HepG2 (cell line): ENCODE results near the gene TSSK2. TPM values are rescaled to one million over a fixed set of nuclear protein-coding genes. Genes with fewer than 3 reads are reported as not detected.

Experiments used
- ATAC-seq: fragments of 200-7000 bp; cut with Tn5 transposase; 3 replicates; pipeline ENCODE4 v1.9.1; 2020; ENCODE audit warnings: mild to moderate bottlenecking, moderate library complexity
- BruUV-seq: library from RNA; stranded (reverse); fragments of 400-500 nt; replicated peaks from 2 replicates; lab custom pipeline; 2021; lab: Mats Ljungman, UMichigan
- CTCF ChIA-PET: fragments of 300-600 bp; formaldehyde crosslinking; extraction: SDS; loops from one replicate; lab custom pipeline; 2021; ENCODE audit warnings: low total read pairs, inconsistent platforms, low intra/inter-chr PET ratio; lab: Yijun Ruan, JAX
- POLR2A ChIA-PET: fragments of 350-600 bp; sonication (Branson Sonifier 250); formaldehyde crosslinking; loops from one replicate; lab custom pipeline; 2020; ENCODE audit warnings: antibody characterized with exemption, inconsistent platforms; lab: Yijun Ruan, JAX
- DNase-seq: peaks from one replicate; pipeline ENCODE4 v3.0.0-alpha.2; 2015; ENCODE audit warnings: low spot score
- FAIRE-seq: peaks from 3 replicates; lab custom pipeline; 2011; peaks lifted over from hg19 to GRCh38; lab: Jason Lieb, UNC
- H2AFZ ChIP-seq: one replicate; pipeline ENCODE4 v1.6.1; 2011; ENCODE audit warnings: low read length, inconsistent platforms
- H3K27ac ChIP-seq: fragments of 300-600 bp; 3 replicates; pipeline ENCODE4 v1.8.0; 2011; ENCODE audit warnings: mixed run types, mild to moderate bottlenecking, mixed read lengths, low read length, inconsistent platforms; ENCODE audit not compliant: insufficient read depth; ENCODE audit errors: extremely low read length
- H3K27me3 ChIP-seq, 2 experiments: fragments of 200-600 bp in 1 of 2; 2 replicates in 1 of 2; 3 replicates in 1 of 2; pipeline versions ENCODE4 v1.6.0 to v1.8.0; 2011; ENCODE audit warnings: low read length in 2 of 2, mild to moderate bottlenecking in 2 of 2, moderate library complexity in 2 of 2, inconsistent platforms in 1 of 2; ENCODE audit not compliant: insufficient read depth in 2 of 2, control insufficient read depth in 1 of 2
- H3K36me3 ChIP-seq, 2 experiments: fragments of 200-600 bp in 1 of 2; replicated peaks in 1 of 2; 2 replicates in 1 of 2; 3 replicates in 1 of 2; pipeline versions ENCODE4 v1.5.1 to v1.8.0; 2011; ENCODE audit warnings: low read length in 2 of 2, inconsistent platforms in 1 of 2; ENCODE audit not compliant: insufficient read depth in 2 of 2, control insufficient read depth in 1 of 2
- H3K4me1 ChIP-seq: 2 replicates; pipeline ENCODE4 v1.5.1; 2012; ENCODE audit warnings: low read length, inconsistent platforms; ENCODE audit not compliant: insufficient read depth
- H3K4me2 ChIP-seq: 2 replicates; pipeline ENCODE4 v1.6.0; 2011; ENCODE audit warnings: low read depth, low read length, inconsistent platforms
- H3K4me3 ChIP-seq, 3 experiments: fragments of 200-600 bp in 1 of 3; sonication (generic), shearing (Covaris generic) in 1 of 3; replicated peaks in 1 of 3; 2 replicates each; pipeline ENCODE4 v1.5.1; 2011 to 2016; ENCODE audit warnings: low read length in 3 of 3, inconsistent platforms in 2 of 3, low read depth in 2 of 3, mild to moderate bottlenecking in 2 of 3, control low read depth in 1 of 3, mixed read lengths in 1 of 3; ENCODE audit not compliant: insufficient read depth in 1 of 3
- H3K79me2 ChIP-seq: one replicate; pipeline ENCODE4 v1.6.1; 2011; ENCODE audit warnings: low read length, inconsistent platforms; ENCODE audit not compliant: insufficient read depth
- H3K9ac ChIP-seq: 2 replicates; pipeline ENCODE4 v1.6.0; 2011; ENCODE audit warnings: mild to moderate bottlenecking, low read depth, low read length, inconsistent platforms; ENCODE audit not compliant: insufficient read depth
- H3K9me3 ChIP-seq: 2 replicates; pipeline ENCODE4 v1.5.1; 2012; ENCODE audit warnings: mild to moderate bottlenecking, low read length
- H4K20me1 ChIP-seq: 2 replicates; pipeline ENCODE4 v1.6.0; 2011; ENCODE audit warnings: inconsistent platforms, mild to moderate bottlenecking, low read length, moderate library complexity; ENCODE audit not compliant: insufficient read depth
- AGO2 ChIP-seq: fragments of 200-400 bp; formaldehyde crosslinking; optimal IDR thresholded peaks from 2 replicates; pipeline ENCODE3; 2017; ENCODE audit warnings: mild to moderate bottlenecking, low read depth, low read length, moderate library complexity
- ATF7 ChIP-seq, 2 experiments: fragments of 450-650 bp in 1 of 2; sonication (generic) in 1 of 2; formaldehyde crosslinking in 1 of 2; IDR thresholded peaks; 2 replicates each; pipeline versions ENCODE4 v1.4.0 to v1.6.1; 2016 to 2020; ENCODE audit warnings: antibody characterized with exemption in 1 of 2, mild to moderate bottlenecking in 1 of 2, missing genetic modification reagents in 1 of 2
- CREB1 ChIP-seq, 2 experiments: fragments of 450-650 bp in 1 of 2; IDR thresholded peaks; 2 replicates each; pipeline ENCODE4 v1.6.1; 2016 to 2017; ENCODE audit warnings: control low read depth in 1 of 2, mild to moderate bottlenecking in 1 of 2, missing compliant biosample characterization in 1 of 2, missing genetic modification characterization in 1 of 2
- GATAD2A ChIP-seq: IDR thresholded peaks from 2 replicates; pipeline ENCODE4 v1.6.1; 2016
- HOXA7 ChIP-seq: sonication (generic); formaldehyde crosslinking; IDR thresholded peaks from 2 replicates; pipeline ENCODE4 v1.8.1; 2022; ENCODE audit warnings: mild to moderate bottlenecking, missing genetic modification reagents, moderate library complexity
- MAFF ChIP-seq: IDR thresholded peaks from 2 replicates; pipeline ENCODE4 v1.6.1; 2011; ENCODE audit warnings: low read depth, low read length, improper control_type of control experiment
- SALL2 ChIP-seq: sonication (generic); formaldehyde crosslinking; IDR thresholded peaks from 2 replicates; pipeline ENCODE4 v1.8.1; 2023; ENCODE audit warnings: mild to moderate bottlenecking, missing genetic modification reagents, inconsistent platforms
- ZBTB21 ChIP-seq: sonication (generic); formaldehyde crosslinking; IDR thresholded peaks from 2 replicates; pipeline ENCODE4 v1.4.0; 2020; ENCODE audit warnings: missing genetic modification reagents
- ZMYM3 ChIP-seq: sonication (generic); formaldehyde crosslinking; IDR thresholded peaks from 2 replicates; pipeline ENCODE4 v1.5.1; 2020; ENCODE audit warnings: mild to moderate bottlenecking, missing genetic modification reagents
- ZNF577 ChIP-seq: sonication (generic); formaldehyde crosslinking; IDR thresholded peaks from 2 replicates; pipeline ENCODE4 v1.4.0; 2020; ENCODE audit warnings: mild to moderate bottlenecking, low read depth, missing genetic modification reagents, borderline replicate concordance
- WGBS: methylation state at CpG from one replicate; pipeline ENCODE4 v1.1.6; 2017; ENCODE audit warnings: low lambda C conversion rate; 5-methylcytosine and 5-hydroxymethylcytosine counted together
- in situ Hi-C: cut with HindIII; loops from 2 replicates; pipeline ENCODE4 v1.10.0; 2017; ENCODE audit warnings: low pct_unique_long_range_greater_than_20kb; ENCODE audit not compliant: extremely low pct_ligation_motif_present
- intact Hi-C: fragments of 100-400 bp; cut with micrococcal nuclease; formaldehyde crosslinking; loops from one replicate; pipeline ENCODE4 v1.10.0; 2022; ENCODE audit not compliant: unreplicated experiment
- polyA plus RNA-seq, 8 experiments: library from polyadenylated mRNA; depleted of rRNA in 3 of 8; stranded (reverse) in 7 of 8; unstranded in 1 of 8; fragments of >200 nt; fragmentation: Illumina TruSeq in 4 of 8; extraction: Trizol in 4 of 8; gene quantifications; 2 replicates each; pipeline versions ENCODE4 v1.2.1 to v1.2.3, GENCODE V29; 2011 to 2016; ENCODE audit warnings: low read depth in 4 of 8, missing spikeins in 1 of 8, mixed read lengths in 1 of 8; ENCODE audit not compliant: insufficient read depth in 1 of 8
- total RNA-seq, 5 experiments: library from RNA; depleted of rRNA; stranded (reverse); fragments of >200 nt; fragmentation: Illumina TruSeq; extraction: Trizol; gene quantifications; 2 replicates each; pipeline ENCODE4 v1.2.3, GENCODE V29; 2016; ENCODE audit warnings: low read depth in 1 of 5
- TF ChIP-seq, protein P1 (sequence below): sonication (generic); formaldehyde crosslinking; IDR thresholded peaks from 2 replicates; pipeline ENCODE4 v1.4.0; 2020; ENCODE audit warnings: missing genetic modification reagents
- TF ChIP-seq, protein P2 (sequence below): sonication (generic); formaldehyde crosslinking; IDR thresholded peaks from 2 replicates; pipeline ENCODE4 v1.5.0; 2020; ENCODE audit warnings: mild to moderate bottlenecking, missing genetic modification reagents, borderline replicate concordance

TSSK2 gene
- total and polyA plus RNA-seq, 2 of the 13 experiments (the other 11 are each of a cell fraction or from before 2014, with no cell fraction given) = not detected

DNA sequence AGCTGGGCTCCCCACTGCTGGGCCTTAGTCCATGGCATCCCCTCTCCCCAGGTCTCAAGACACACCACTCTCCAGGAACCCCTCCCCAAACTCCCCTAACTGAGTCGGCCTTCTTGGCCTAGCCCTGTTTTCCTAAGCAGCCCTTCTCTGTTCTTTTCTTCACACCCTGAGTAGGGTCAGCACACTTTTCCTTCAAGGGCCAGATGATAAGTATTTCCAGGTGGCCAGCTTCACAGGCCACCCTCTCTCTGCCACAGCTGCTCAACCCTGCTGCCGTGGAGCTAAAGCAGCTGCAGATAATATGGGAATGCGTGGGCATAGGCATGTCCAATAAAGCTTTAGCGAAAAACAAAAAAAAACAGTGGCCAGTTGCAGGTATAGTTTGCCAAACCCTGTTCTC, 33.0 kb upstream of the TSSK2 start (continued):
- TF ChIP-seq AGO2 (no peak), ZMYM3 (no peak), SALL2 (CRISPR knock-in tag) (no peak), GATAD2A (no peak), ZNF577 (no peak), MAFF (no peak)
- TF ChIP-seq, protein P1, sequence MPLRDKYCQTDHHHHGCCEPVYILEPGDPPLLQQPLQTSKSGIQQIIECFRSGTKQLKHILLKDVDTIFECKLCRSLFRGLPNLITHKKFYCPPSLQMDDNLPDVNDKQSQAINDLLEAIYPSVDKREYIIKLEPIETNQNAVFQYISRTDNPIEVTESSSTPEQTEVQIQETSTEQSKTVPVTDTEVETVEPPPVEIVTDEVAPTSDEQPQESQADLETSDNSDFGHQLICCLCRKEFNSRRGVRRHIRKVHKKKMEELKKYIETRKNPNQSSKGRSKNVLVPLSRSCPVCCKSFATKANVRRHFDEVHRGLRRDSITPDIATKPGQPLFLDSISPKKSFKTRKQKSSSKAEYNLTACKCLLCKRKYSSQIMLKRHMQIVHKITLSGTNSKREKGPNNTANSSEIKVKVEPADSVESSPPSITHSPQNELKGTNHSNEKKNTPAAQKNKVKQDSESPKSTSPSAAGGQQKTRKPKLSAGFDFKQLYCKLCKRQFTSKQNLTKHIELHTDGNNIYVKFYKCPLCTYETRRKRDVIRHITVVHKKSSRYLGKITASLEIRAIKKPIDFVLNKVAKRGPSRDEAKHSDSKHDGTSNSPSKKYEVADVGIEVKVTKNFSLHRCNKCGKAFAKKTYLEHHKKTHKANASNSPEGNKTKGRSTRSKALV (CRISPR knock-in tag) = no peak

DNA sequence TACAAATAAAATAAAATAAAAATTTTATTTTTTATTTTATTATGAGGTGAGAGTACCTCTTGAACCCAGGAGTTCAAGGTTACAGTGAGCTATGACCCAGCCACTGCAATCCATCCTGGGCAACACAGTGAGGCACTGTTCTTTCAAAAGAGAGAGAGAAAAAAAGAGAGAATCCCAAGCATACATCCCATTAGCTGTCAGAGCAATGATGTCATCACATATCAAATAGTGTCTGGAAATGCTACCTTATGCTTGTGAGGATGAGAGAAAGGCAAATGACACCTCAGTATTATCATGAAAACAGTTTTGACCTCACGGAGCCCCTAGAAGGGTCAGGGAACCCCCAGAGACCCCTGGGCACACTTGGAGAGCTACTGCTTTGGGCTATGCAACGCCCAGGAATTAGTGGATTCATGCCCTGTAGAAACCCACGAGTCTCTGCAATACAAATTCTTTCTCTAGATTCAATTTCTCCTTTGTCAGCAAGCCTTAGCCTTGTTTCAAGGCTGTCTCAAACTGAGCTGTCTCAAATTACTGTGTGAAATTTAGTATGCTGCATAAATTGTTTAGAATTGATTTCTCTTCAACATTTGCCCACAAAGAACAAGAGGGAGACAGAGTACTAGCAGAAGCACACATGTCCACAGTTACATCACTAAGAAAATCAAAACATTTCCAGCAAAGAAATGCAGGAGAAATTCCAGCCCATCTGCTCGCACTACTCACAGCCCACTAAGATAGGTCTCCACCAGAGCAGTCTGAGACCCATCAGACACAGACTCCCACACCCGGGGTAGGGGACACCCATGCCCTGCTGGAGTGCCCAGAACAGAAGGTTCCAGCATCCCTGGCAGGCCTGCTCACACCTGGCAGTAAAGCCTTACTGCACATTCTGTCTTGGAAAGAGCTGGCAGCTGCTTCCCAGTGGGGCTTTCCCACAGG, 27.0 kb upstream of the TSSK2 start:
- ATAC-seq = no peak
- CTCF ChIA-PET = no interaction called here
- H3K27ac ChIP-seq = no peak overlapping the region

More for the DNA sequence above, 27.0 kb upstream of the TSSK2 start:
- in situ Hi-C loops = no loop called here
- FAIRE-seq = no peak
- Histone ChIP-seq H4K20me1 (peaks cover 27% of the 10 kb centered on the region), H3K4me3 (no peak overlapping the region), H3K27me3 (no peaks in the 10 kb centered on the region), H3K4me1 (peaks cover 7% of the 10 kb centered on the region), H3K9me3 (no peaks in the 10 kb centered on the region), H3K9ac (no peak overlapping the region), H3K79me2 (peaks cover 76% of the 10 kb centered on the region), H2AFZ (no peak overlapping the region), H3K36me3 (peaks cover 1 to 14% of the 10 kb centered on the region in 2 experiments), H3K4me2 (no peak overlapping the region)
- no TSS peak for BruUV-seq
- POLR2A ChIA-PET = no interaction called here
- intact Hi-C loops = no loop called here
- 98% methylated on average over 4 of the region's 5 CpGs for WGBS
- no peak for DNase-seq
- TF ChIP-seq ATF7 (IDR thresholded peaks at IDR 0.05) = peak; percentile 93
- no peak for TF ChIP-seq ATF7 (CRISPR knock-in tag; IDR thresholded peaks at IDR 0.05)
- TF ChIP-seq CREB1 (IDR thresholded peaks at IDR 0.05) = peak; percentile 68
- no peak for TF ChIP-seq CREB1 (CRISPR knock-in tag; IDR thresholded peaks at IDR 0.05)
- no peak for TF ChIP-seq HOXA7 (CRISPR knock-in tag)
- TF ChIP-seq, protein P2, sequence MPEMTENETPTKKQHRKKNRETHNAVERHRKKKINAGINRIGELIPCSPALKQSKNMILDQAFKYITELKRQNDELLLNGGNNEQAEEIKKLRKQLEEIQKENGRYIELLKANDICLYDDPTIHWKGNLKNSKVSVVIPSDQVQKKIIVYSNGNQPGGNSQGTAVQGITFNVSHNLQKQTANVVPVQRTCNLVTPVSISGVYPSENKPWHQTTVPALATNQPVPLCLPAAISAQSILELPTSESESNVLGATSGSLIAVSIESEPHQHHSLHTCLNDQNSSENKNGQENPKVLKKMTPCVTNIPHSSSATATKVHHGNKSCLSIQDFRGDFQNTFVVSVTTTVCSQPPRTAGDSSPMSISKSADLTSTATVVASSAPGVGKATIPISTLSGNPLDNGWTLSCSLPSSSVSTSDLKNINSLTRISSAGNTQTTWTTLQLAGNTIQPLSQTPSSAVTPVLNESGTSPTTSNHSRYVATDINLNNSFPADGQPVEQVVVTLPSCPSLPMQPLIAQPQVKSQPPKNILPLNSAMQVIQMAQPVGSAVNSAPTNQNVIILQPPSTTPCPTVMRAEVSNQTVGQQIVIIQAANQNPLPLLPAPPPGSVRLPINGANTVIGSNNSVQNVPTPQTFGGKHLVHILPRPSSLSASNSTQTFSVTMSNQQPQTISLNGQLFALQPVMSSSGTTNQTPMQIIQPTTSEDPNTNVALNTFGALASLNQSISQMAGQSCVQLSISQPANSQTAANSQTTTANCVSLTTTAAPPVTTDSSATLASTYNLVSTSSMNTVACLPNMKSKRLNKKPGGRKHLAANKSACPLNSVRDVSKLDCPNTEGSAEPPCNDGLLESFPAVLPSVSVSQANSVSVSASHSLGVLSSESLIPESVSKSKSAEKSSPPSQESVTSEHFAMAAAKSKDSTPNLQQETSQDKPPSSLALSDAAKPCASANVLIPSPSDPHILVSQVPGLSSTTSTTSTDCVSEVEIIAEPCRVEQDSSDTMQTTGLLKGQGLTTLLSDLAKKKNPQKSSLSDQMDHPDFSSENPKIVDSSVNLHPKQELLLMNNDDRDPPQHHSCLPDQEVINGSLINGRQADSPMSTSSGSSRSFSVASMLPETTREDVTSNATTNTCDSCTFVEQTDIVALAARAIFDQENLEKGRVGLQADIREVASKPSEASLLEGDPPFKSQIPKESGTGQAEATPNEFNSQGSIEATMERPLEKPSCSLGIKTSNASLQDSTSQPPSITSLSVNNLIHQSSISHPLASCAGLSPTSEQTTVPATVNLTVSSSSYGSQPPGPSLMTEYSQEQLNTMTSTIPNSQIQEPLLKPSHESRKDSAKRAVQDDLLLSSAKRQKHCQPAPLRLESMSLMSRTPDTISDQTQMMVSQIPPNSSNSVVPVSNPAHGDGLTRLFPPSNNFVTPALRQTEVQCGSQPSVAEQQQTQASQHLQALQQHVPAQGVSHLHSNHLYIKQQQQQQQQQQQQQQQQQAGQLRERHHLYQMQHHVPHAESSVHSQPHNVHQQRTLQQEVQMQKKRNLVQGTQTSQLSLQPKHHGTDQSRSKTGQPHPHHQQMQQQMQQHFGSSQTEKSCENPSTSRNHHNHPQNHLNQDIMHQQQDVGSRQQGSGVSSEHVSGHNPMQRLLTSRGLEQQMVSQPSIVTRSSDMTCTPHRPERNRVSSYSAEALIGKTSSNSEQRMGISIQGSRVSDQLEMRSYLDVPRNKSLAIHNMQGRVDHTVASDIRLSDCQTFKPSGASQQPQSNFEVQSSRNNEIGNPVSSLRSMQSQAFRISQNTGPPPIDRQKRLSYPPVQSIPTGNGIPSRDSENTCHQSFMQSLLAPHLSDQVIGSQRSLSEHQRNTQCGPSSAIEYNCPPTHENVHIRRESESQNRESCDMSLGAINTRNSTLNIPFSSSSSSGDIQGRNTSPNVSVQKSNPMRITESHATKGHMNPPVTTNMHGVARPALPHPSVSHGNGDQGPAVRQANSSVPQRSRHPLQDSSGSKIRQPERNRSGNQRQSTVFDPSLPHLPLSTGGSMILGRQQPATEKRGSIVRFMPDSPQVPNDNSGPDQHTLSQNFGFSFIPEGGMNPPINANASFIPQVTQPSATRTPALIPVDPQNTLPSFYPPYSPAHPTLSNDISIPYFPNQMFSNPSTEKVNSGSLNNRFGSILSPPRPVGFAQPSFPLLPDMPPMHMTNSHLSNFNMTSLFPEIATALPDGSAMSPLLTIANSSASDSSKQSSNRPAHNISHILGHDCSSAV (CRISPR knock-in tag) = no peak
- peak; percentile 35; the same call in 1 of the 2 replicates for TF ChIP-seq ZBTB21 (CRISPR knock-in tag)
